HepG2 (cell line): Measurements from ENCODE around the gene GINS3. TPM values are rescaled to one million over a fixed set of nuclear protein-coding genes. Genes with fewer than 3 reads are reported as not detected.

ENCODE experiments used
- ATAC-seq: fragments of 200-7000 bp; cut with Tn5 transposase; 3 replicates; pipeline ENCODE4 v1.9.1; 2020; ENCODE audit warnings: mild to moderate bottlenecking, moderate library complexity
- BruUV-seq: library from RNA; stranded (reverse); fragments of 400-500 nt; replicated peaks from 2 replicates; lab custom pipeline; 2021; lab: Mats Ljungman, UMichigan
- CTCF ChIA-PET: fragments of 300-600 bp; formaldehyde crosslinking; extraction: SDS; loops from one replicate; lab custom pipeline; 2021; ENCODE audit warnings: low total read pairs, inconsistent platforms, low intra/inter-chr PET ratio; lab: Yijun Ruan, JAX
- POLR2A ChIA-PET: fragments of 350-600 bp; sonication (Branson Sonifier 250); formaldehyde crosslinking; loops from one replicate; lab custom pipeline; 2020; ENCODE audit warnings: antibody characterized with exemption, inconsistent platforms; lab: Yijun Ruan, JAX
- DNase-seq: peaks from one replicate; pipeline ENCODE4 v3.0.0-alpha.2; 2015; ENCODE audit warnings: low spot score
- FAIRE-seq: peaks from 3 replicates; lab custom pipeline; 2011; peaks lifted over from hg19 to GRCh38; lab: Jason Lieb, UNC
- H2AFZ ChIP-seq: one replicate; pipeline ENCODE4 v1.6.1; 2011; ENCODE audit warnings: low read length, inconsistent platforms
- H3K27ac ChIP-seq: fragments of 300-600 bp; 3 replicates; pipeline ENCODE4 v1.8.0; 2011; ENCODE audit warnings: mixed run types, mild to moderate bottlenecking, mixed read lengths, low read length, inconsistent platforms; ENCODE audit not compliant: insufficient read depth; ENCODE audit errors: extremely low read length
- H3K27me3 ChIP-seq, 2 experiments: fragments of 200-600 bp in 1 of 2; 2 replicates in 1 of 2; 3 replicates in 1 of 2; pipeline versions ENCODE4 v1.6.0 to v1.8.0; 2011; ENCODE audit warnings: low read length in 2 of 2, mild to moderate bottlenecking in 2 of 2, moderate library complexity in 2 of 2, inconsistent platforms in 1 of 2; ENCODE audit not compliant: insufficient read depth in 2 of 2, control insufficient read depth in 1 of 2
- H3K36me3 ChIP-seq, 2 experiments: fragments of 200-600 bp in 1 of 2; replicated peaks in 1 of 2; 2 replicates in 1 of 2; 3 replicates in 1 of 2; pipeline versions ENCODE4 v1.5.1 to v1.8.0; 2011; ENCODE audit warnings: low read length in 2 of 2, inconsistent platforms in 1 of 2; ENCODE audit not compliant: insufficient read depth in 2 of 2, control insufficient read depth in 1 of 2
- H3K4me1 ChIP-seq: 2 replicates; pipeline ENCODE4 v1.5.1; 2012; ENCODE audit warnings: low read length, inconsistent platforms; ENCODE audit not compliant: insufficient read depth
- H3K4me2 ChIP-seq: 2 replicates; pipeline ENCODE4 v1.6.0; 2011; ENCODE audit warnings: low read depth, low read length, inconsistent platforms
- H3K4me3 ChIP-seq, 3 experiments: fragments of 200-600 bp in 1 of 3; sonication (generic), shearing (Covaris generic) in 1 of 3; replicated peaks in 1 of 3; 2 replicates each; pipeline ENCODE4 v1.5.1; 2011 to 2016; ENCODE audit warnings: low read length in 3 of 3, inconsistent platforms in 2 of 3, low read depth in 2 of 3, mild to moderate bottlenecking in 2 of 3, control low read depth in 1 of 3, mixed read lengths in 1 of 3; ENCODE audit not compliant: insufficient read depth in 1 of 3
- H3K79me2 ChIP-seq: one replicate; pipeline ENCODE4 v1.6.1; 2011; ENCODE audit warnings: low read length, inconsistent platforms; ENCODE audit not compliant: insufficient read depth
- H3K9ac ChIP-seq: 2 replicates; pipeline ENCODE4 v1.6.0; 2011; ENCODE audit warnings: mild to moderate bottlenecking, low read depth, low read length, inconsistent platforms; ENCODE audit not compliant: insufficient read depth
- H3K9me3 ChIP-seq: 2 replicates; pipeline ENCODE4 v1.5.1; 2012; ENCODE audit warnings: mild to moderate bottlenecking, low read length
- H4K20me1 ChIP-seq: 2 replicates; pipeline ENCODE4 v1.6.0; 2011; ENCODE audit warnings: inconsistent platforms, mild to moderate bottlenecking, low read length, moderate library complexity; ENCODE audit not compliant: insufficient read depth
- CCAR2 ChIP-seq: fragments of 200-400 bp; formaldehyde crosslinking; optimal IDR thresholded peaks from 2 replicates; pipeline ENCODE3; 2018; ENCODE audit warnings: low read depth, mild to moderate bottlenecking, low read length, moderate library complexity
- FIP1L1 ChIP-seq: fragments of 200-400 bp; formaldehyde crosslinking; IDR thresholded peaks from 2 replicates; pipeline ENCODE4 v1.6.1; 2018; ENCODE audit warnings: low read depth, mild to moderate bottlenecking, low read length, moderate library complexity, borderline replicate concordance; ENCODE audit not compliant: insufficient read depth
- GZF1 ChIP-seq: sonication (generic); formaldehyde crosslinking; IDR thresholded peaks from 2 replicates; pipeline ENCODE4 v1.5.1; 2020; ENCODE audit warnings: mild to moderate bottlenecking, missing genetic modification reagents
- HDAC2 ChIP-seq: sonication (generic); formaldehyde crosslinking; IDR thresholded peaks from 2 replicates; pipeline ENCODE4 v1.4.0; 2020; ENCODE audit warnings: missing genetic modification reagents
- PCBP2 ChIP-seq: fragments of 200-400 bp; formaldehyde crosslinking; optimal IDR thresholded peaks from 2 replicates; pipeline ENCODE3; 2018; ENCODE audit warnings: low read length, low read depth; ENCODE audit not compliant: poor library complexity, severe bottlenecking
- RAD21 ChIP-seq: fragments of 450-650 bp; formaldehyde crosslinking; IDR thresholded peaks from 2 replicates; pipeline ENCODE4 v1.5.0; 2020; ENCODE audit warnings: mild to moderate bottlenecking
- RBFOX2 ChIP-seq: fragments of 200-400 bp; formaldehyde crosslinking; IDR thresholded peaks from 2 replicates; pipeline ENCODE4 v1.6.1; 2017; ENCODE audit warnings: low read depth, mild to moderate bottlenecking, low read length
- RFX1 ChIP-seq: fragments of 450-650 bp; IDR thresholded peaks from 2 replicates; pipeline ENCODE4 v1.6.1; 2017
- SAFB2 ChIP-seq: sonication (generic); formaldehyde crosslinking; IDR thresholded peaks from 2 replicates; pipeline ENCODE4 v1.5.1; 2020; ENCODE audit warnings: missing genetic modification reagents, low read depth, mild to moderate bottlenecking, borderline replicate concordance
- SMC3 ChIP-seq: IDR thresholded peaks from 2 replicates; pipeline ENCODE4 v1.6.1; 2011; ENCODE audit warnings: low read length, improper control_type of control experiment
- STAG1 ChIP-seq: sonication (generic); formaldehyde crosslinking; IDR thresholded peaks from 2 replicates; pipeline ENCODE4 v1.4.0; 2020; ENCODE audit warnings: missing genetic modification reagents
- SUZ12 ChIP-seq: fragments of 150-350 bp; IDR thresholded peaks from 2 replicates; pipeline ENCODE4 v1.6.1; 2014; ENCODE audit warnings: low read depth, low read length
- TARDBP ChIP-seq: sonication (generic); formaldehyde crosslinking; IDR thresholded peaks from 2 replicates; pipeline ENCODE4 v1.8.0; 2022; ENCODE audit warnings: mild to moderate bottlenecking, missing genetic modification reagents
- TEAD2 ChIP-seq: sonication (generic); formaldehyde crosslinking; IDR thresholded peaks from 2 replicates; pipeline ENCODE4 v1.9.0; 2021; ENCODE audit warnings: missing genetic modification reagents
- ZBTB8A ChIP-seq: sonication (generic); formaldehyde crosslinking; IDR thresholded peaks from 2 replicates; pipeline ENCODE4 v1.4.0; 2020; ENCODE audit warnings: mild to moderate bottlenecking, low read depth, missing genetic modification reagents, borderline replicate concordance
- ZNF292 ChIP-seq: sonication (generic); formaldehyde crosslinking; IDR thresholded peaks from 2 replicates; pipeline ENCODE4 v1.8.1; 2022; ENCODE audit warnings: mild to moderate bottlenecking, low read depth, missing genetic modification reagents, borderline replicate concordance
- ZNF335 ChIP-seq: sonication (generic); formaldehyde crosslinking; IDR thresholded peaks from 2 replicates; pipeline ENCODE4 v1.4.0; 2020; ENCODE audit warnings: missing genetic modification reagents
- ZNF441 ChIP-seq: sonication (generic); formaldehyde crosslinking; IDR thresholded peaks from 2 replicates; pipeline ENCODE4 v1.7.0; 2021; ENCODE audit warnings: missing genetic modification reagents, borderline replicate concordance
- ZNF484 ChIP-seq: sonication (generic); formaldehyde crosslinking; IDR thresholded peaks from 2 replicates; pipeline ENCODE4 v1.5.1; 2020; ENCODE audit warnings: mild to moderate bottlenecking, low read depth, missing genetic modification reagents, borderline replicate concordance
- ZNF674 ChIP-seq: sonication (generic); formaldehyde crosslinking; IDR thresholded peaks from 2 replicates; pipeline ENCODE4 v1.5.0; 2020; ENCODE audit warnings: low read depth, mild to moderate bottlenecking, missing genetic modification reagents
- ZNF746 ChIP-seq: sonication (generic); formaldehyde crosslinking; IDR thresholded peaks from 2 replicates; pipeline ENCODE4 v1.8.0; 2022; ENCODE audit warnings: mild to moderate bottlenecking, missing genetic modification reagents
- ZNF747 ChIP-seq: sonication (generic); formaldehyde crosslinking; IDR thresholded peaks from 2 replicates; pipeline ENCODE4 v1.8.1; 2023; ENCODE audit warnings: missing genetic modification reagents, mild to moderate bottlenecking, borderline replicate concordance
- WGBS: methylation state at CpG from one replicate; pipeline ENCODE4 v1.1.6; 2017; ENCODE audit warnings: low lambda C conversion rate; 5-methylcytosine and 5-hydroxymethylcytosine counted together
- in situ Hi-C: cut with HindIII; loops from 2 replicates; pipeline ENCODE4 v1.10.0; 2017; ENCODE audit warnings: low pct_unique_long_range_greater_than_20kb; ENCODE audit not compliant: extremely low pct_ligation_motif_present
- intact Hi-C: fragments of 100-400 bp; cut with micrococcal nuclease; formaldehyde crosslinking; loops from one replicate; pipeline ENCODE4 v1.10.0; 2022; ENCODE audit not compliant: unreplicated experiment
- polyA plus RNA-seq, 8 experiments: library from polyadenylated mRNA; depleted of rRNA in 3 of 8; stranded (reverse) in 7 of 8; unstranded in 1 of 8; fragments of >200 nt; fragmentation: Illumina TruSeq in 4 of 8; extraction: Trizol in 4 of 8; gene quantifications; 2 replicates each; pipeline versions ENCODE4 v1.2.1 to v1.2.3, GENCODE V29; 2011 to 2016; ENCODE audit warnings: low read depth in 4 of 8, missing spikeins in 1 of 8, mixed read lengths in 1 of 8; ENCODE audit not compliant: insufficient read depth in 1 of 8
- total RNA-seq, 5 experiments: library from RNA; depleted of rRNA; stranded (reverse); fragments of >200 nt; fragmentation: Illumina TruSeq; extraction: Trizol; gene quantifications; 2 replicates each; pipeline ENCODE4 v1.2.3, GENCODE V29; 2016; ENCODE audit warnings: low read depth in 1 of 5
- TF ChIP-seq, protein P1 (sequence below): IDR thresholded peaks from 2 replicates; pipeline ENCODE4 v1.6.1; 2016; ENCODE audit warnings: mild to moderate bottlenecking, missing biosample characterization, missing genetic modification reagents
- TF ChIP-seq, protein P2 (sequence below): sonication (generic); formaldehyde crosslinking; conservative IDR thresholded peaks from 2 replicates; pipeline ENCODE4 v1.4.0; 2020; ENCODE audit warnings: missing genetic modification reagents

GINS3 gene
- total and polyA plus RNA-seq, 2 of the 13 experiments (the other 11 are each of a cell fraction or from before 2014, with no cell fraction given): 6.5 to 19.3 TPM

DNA sequence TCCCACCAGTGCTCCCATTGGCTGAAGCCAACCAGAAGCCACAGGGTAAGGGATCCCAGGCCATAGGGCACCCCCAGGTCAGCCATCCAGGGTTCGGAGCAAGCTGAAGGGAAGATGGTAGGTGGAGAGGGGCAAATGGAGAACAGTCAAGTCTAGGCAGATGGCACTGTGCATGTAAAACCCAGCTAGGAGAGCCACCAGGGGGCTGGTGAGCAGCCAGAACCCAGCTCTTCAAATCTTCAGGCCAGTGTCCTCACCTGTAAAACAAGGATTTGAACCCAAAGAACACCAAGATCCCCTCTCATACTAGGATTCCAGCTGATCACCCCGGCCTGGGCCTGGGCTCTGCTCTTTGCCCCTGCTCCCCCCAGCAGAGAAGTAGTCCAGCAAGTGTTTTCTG is 43.5 kb downstream of the GINS3 start:
- no peaks in the 10 kb centered on the region for H3K9me3 ChIP-seq
- WGBS: 6% methylated on average over 2 of the region's 2 CpGs
- no peaks in the 10 kb centered on the region for H3K4me1 ChIP-seq
- no peak overlapping the region for H3K4me3 ChIP-seq
- FAIRE-seq (peak; percentile 58), ATAC-seq (peak; percentile 73), DNase-seq (no peak)
- no TSS peak for BruUV-seq
- no peak overlapping the region for H3K27ac ChIP-seq
- ChIA-PET POLR2A (no interaction called here), CTCF (interaction anchor here (2.0 to 2.9 kb wide), 2 partner anchors 52 to 99 kb away, joined by 5 to 12 read pairs; no protein-coding TSS in a partner anchor)
- H3K36me3 ChIP-seq: no peaks in the 10 kb centered on the region
- in situ Hi-C loops (no loop called here), intact Hi-C loops (loop anchor here (1.0 kb wide), 1 partner anchor 52 kb away; no protein-coding TSS in a partner anchor)
- H3K4me2 ChIP-seq: no peak overlapping the region
- no peaks in the 10 kb centered on the region for H4K20me1 ChIP-seq
- peaks cover 0 to 2% of the 10 kb centered on the region in 2 experiments; a peak in 2 of 5 replicates for H3K27me3 ChIP-seq
- no peak overlapping the region for H2AFZ ChIP-seq
- no peak overlapping the region for H3K9ac ChIP-seq
- H3K79me2 ChIP-seq: no peaks in the 10 kb centered on the region
- TF ChIP-seq RFX1 (no peak), ZNF335 (no peak), SMC3 (peak; percentile 72; the same call in 1 of the 2 replicates), HDAC2 (CRISPR knock-in tag) (no peak), TARDBP (CRISPR knock-in tag) (no peak), RAD21 (CRISPR knock-in tag) (peak; percentile 40; the same call in 1 of the 2 replicates), ZBTB8A (CRISPR knock-in tag) (no peak), SUZ12 (no peak), ZNF747 (CRISPR knock-in tag) (no peak), ZNF484 (CRISPR knock-in tag) (no peak), CCAR2 (no peak), ZNF292 (CRISPR knock-in tag) (no peak), TEAD2 (CRISPR knock-in tag) (no peak), GZF1 (no peak), ZNF441 (CRISPR knock-in tag) (no peak), ZNF674 (no peak), STAG1 (CRISPR knock-in tag) (peak; percentile 34), ZNF746 (CRISPR knock-in tag) (no peak), FIP1L1 (no peak), RBFOX2 (no peak), PCBP2 (no peak), SAFB2 (CRISPR knock-in tag) (no peak)
- TF ChIP-seq, protein P1, sequence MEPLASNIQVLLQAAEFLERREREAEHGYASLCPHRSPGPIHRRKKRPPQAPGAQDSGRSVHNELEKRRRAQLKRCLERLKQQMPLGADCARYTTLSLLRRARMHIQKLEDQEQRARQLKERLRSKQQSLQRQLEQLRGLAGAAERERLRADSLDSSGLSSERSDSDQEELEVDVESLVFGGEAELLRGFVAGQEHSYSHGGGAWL (CRISPR knock-in tag): no peak
- TF ChIP-seq, protein P2, sequence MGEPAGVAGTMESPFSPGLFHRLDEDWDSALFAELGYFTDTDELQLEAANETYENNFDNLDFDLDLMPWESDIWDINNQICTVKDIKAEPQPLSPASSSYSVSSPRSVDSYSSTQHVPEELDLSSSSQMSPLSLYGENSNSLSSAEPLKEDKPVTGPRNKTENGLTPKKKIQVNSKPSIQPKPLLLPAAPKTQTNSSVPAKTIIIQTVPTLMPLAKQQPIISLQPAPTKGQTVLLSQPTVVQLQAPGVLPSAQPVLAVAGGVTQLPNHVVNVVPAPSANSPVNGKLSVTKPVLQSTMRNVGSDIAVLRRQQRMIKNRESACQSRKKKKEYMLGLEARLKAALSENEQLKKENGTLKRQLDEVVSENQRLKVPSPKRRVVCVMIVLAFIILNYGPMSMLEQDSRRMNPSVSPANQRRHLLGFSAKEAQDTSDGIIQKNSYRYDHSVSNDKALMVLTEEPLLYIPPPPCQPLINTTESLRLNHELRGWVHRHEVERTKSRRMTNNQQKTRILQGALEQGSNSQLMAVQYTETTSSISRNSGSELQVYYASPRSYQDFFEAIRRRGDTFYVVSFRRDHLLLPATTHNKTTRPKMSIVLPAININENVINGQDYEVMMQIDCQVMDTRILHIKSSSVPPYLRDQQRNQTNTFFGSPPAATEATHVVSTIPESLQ (CRISPR knock-in tag): no peak
